Panc1 (cell line): Measurements from ENCODE around the gene UQCC2. TPM values are rescaled to one million over a fixed set of nuclear protein-coding genes. Genes with fewer than 3 reads are reported as not detected.

Experiments used
- ATAC-seq: fragments of 200-7000 bp; cut with Tn5 transposase; 2 replicates; pipeline ENCODE4 v1.9.1; 2020; ENCODE audit warnings: mild to moderate bottlenecking, moderate library complexity
- BruUV-seq: library from RNA; stranded (reverse); fragments of 400-500 nt; replicated peaks from 2 replicates; lab custom pipeline; 2021; lab: Mats Ljungman, UMichigan
- CTCF ChIA-PET: fragments of 300-600 bp; sonication (Branson Sonifier 250); formaldehyde crosslinking; loops from one replicate; lab custom pipeline; 2022; ENCODE audit warnings: antibody characterized with exemption; lab: Charles Lee
- POLR2A ChIA-PET: fragments of 300-600 bp; sonication (Branson Sonifier 250); formaldehyde crosslinking; loops from one replicate; lab custom pipeline; 2022; ENCODE audit warnings: antibody characterized with exemption; lab: Charles Lee
- DNase-seq: peaks from one replicate; pipeline ENCODE4 v3.0.0-alpha.2; 2010; ENCODE audit warnings: low read depth, low spot score
- H3K27ac ChIP-seq: 2 replicates; pipeline ENCODE4 v1.5.1; 2011; ENCODE audit warnings: mild to moderate bottlenecking, low read length, inconsistent platforms
- H3K27me3 ChIP-seq: fragments of 200-500 bp; sonication (Bioruptor generic); 2 replicates; pipeline ENCODE4 v1.6.0; 2014; ENCODE audit warnings: low read length, inconsistent platforms; ENCODE audit not compliant: control insufficient read depth, insufficient read depth
- H3K36me3 ChIP-seq: fragments of 200-500 bp; sonication (Bioruptor generic); 2 replicates; pipeline ENCODE4 v1.5.1; 2014; ENCODE audit warnings: inconsistent platforms, mild to moderate bottlenecking, low read length, moderate library complexity; ENCODE audit not compliant: control insufficient read depth, insufficient read depth
- H3K4me1 ChIP-seq: 2 replicates; pipeline ENCODE4 v1.5.1; 2011; ENCODE audit warnings: inconsistent platforms, mild to moderate bottlenecking, low read length, moderate library complexity; ENCODE audit not compliant: control insufficient read depth, insufficient read depth
- H3K4me3 ChIP-seq, 2 experiments: 2 replicates each; pipeline ENCODE4 v1.5.1; 2011 to 2012; ENCODE audit warnings: low read depth in 2 of 2, low read length in 2 of 2, mild to moderate bottlenecking in 2 of 2, inconsistent platforms in 1 of 2, moderate library complexity in 1 of 2
- H3K9me3 ChIP-seq: fragments of 200-500 bp; sonication (Bioruptor generic); 2 replicates; pipeline ENCODE4 v1.5.1; 2014; ENCODE audit warnings: low read depth, mild to moderate bottlenecking, inconsistent platforms, low read length, moderate library complexity; ENCODE audit not compliant: control insufficient read depth, insufficient read depth
- POLR2AphosphoS5 ChIP-seq: IDR thresholded peaks from 2 replicates; pipeline ENCODE4 v1.6.1; 2012; ENCODE audit warnings: mild to moderate bottlenecking, low read depth, low read length, moderate library complexity
- SIN3A ChIP-seq: IDR thresholded peaks from 2 replicates; pipeline ENCODE4 v1.6.1; 2012; ENCODE audit warnings: low read depth, mild to moderate bottlenecking, low read length, moderate library complexity, borderline replicate concordance; ENCODE audit not compliant: insufficient read depth
- TCF7L2 ChIP-seq: IDR thresholded peaks from 2 replicates; pipeline ENCODE4 v1.6.1; 2011; ENCODE audit warnings: mild to moderate bottlenecking, low read depth, low read length, inconsistent platforms
- in situ Hi-C: cut with HindIII; loops from 2 replicates; pipeline ENCODE4 v1.10.0; 2016; ENCODE audit warnings: low sequenced_read_pairs, low pct_unique_long_range_greater_than_20kb
- intact Hi-C: fragments of 100-400 bp; cut with micrococcal nuclease; formaldehyde crosslinking; loops from one replicate; pipeline ENCODE4 v1.10.0; 2022; ENCODE audit not compliant: unreplicated experiment
- total RNA-seq: library from RNA; stranded (reverse); gene quantifications from one replicate; pipeline ENCODE4 v1.2.1, GENCODE V29; 2021; ENCODE audit not compliant: unreplicated experiment
- TF ChIP-seq, protein P1 (sequence below), 2 experiments: IDR thresholded peaks; 2 replicates each; pipeline ENCODE4 v1.6.1; 2011 to 2012; ENCODE audit warnings: low read depth in 2 of 2, control low read depth in 1 of 2, low read length in 1 of 2, mild to moderate bottlenecking in 1 of 2, moderate library complexity in 1 of 2; ENCODE audit not compliant: insufficient read depth in 1 of 2
- TF ChIP-seq, protein P2 (sequence below): fragments of 450-650 bp; IDR thresholded peaks from 2 replicates; pipeline ENCODE4 v1.5.1; 2017; ENCODE audit warnings: mild to moderate bottlenecking

UQCC2 gene
- total RNA-seq, 1 experiment from 2014 or later = 135 TPM

DNA sequence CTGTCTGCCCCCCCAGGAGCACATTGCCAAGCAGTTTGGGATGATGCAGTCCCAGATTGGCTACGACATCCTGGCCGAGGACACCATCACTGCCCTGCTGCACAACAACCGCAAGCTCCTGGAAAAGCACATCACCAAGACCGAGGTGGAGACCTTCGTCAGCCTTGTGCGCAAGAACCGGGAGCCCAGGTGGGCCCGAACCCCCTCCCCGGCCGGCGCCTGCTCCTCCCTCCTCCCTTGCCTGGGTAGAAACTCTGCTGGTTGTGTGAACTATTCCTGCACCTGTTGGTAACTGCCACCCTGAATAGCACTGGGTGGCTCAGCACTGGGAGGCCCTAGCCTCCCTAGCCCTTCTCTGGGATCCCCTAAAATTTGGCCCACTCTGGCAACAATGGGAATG lies 43.7 kb downstream of the UQCC2 start:
- TF ChIP-seq SIN3A (no peak), TCF7L2 (no peak), POLR2AphosphoS5 (no peak)
- TF ChIP-seq, protein P1, sequence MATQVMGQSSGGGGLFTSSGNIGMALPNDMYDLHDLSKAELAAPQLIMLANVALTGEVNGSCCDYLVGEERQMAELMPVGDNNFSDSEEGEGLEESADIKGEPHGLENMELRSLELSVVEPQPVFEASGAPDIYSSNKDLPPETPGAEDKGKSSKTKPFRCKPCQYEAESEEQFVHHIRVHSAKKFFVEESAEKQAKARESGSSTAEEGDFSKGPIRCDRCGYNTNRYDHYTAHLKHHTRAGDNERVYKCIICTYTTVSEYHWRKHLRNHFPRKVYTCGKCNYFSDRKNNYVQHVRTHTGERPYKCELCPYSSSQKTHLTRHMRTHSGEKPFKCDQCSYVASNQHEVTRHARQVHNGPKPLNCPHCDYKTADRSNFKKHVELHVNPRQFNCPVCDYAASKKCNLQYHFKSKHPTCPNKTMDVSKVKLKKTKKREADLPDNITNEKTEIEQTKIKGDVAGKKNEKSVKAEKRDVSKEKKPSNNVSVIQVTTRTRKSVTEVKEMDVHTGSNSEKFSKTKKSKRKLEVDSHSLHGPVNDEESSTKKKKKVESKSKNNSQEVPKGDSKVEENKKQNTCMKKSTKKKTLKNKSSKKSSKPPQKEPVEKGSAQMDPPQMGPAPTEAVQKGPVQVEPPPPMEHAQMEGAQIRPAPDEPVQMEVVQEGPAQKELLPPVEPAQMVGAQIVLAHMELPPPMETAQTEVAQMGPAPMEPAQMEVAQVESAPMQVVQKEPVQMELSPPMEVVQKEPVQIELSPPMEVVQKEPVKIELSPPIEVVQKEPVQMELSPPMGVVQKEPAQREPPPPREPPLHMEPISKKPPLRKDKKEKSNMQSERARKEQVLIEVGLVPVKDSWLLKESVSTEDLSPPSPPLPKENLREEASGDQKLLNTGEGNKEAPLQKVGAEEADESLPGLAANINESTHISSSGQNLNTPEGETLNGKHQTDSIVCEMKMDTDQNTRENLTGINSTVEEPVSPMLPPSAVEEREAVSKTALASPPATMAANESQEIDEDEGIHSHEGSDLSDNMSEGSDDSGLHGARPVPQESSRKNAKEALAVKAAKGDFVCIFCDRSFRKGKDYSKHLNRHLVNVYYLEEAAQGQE (IDR thresholded peaks at IDR 0.05; ENCODE audit: insufficient read depth in 1 of 2, low read depth in 2 of 2, low read length in 1 of 2) = no peak
- TF ChIP-seq, protein P2, sequence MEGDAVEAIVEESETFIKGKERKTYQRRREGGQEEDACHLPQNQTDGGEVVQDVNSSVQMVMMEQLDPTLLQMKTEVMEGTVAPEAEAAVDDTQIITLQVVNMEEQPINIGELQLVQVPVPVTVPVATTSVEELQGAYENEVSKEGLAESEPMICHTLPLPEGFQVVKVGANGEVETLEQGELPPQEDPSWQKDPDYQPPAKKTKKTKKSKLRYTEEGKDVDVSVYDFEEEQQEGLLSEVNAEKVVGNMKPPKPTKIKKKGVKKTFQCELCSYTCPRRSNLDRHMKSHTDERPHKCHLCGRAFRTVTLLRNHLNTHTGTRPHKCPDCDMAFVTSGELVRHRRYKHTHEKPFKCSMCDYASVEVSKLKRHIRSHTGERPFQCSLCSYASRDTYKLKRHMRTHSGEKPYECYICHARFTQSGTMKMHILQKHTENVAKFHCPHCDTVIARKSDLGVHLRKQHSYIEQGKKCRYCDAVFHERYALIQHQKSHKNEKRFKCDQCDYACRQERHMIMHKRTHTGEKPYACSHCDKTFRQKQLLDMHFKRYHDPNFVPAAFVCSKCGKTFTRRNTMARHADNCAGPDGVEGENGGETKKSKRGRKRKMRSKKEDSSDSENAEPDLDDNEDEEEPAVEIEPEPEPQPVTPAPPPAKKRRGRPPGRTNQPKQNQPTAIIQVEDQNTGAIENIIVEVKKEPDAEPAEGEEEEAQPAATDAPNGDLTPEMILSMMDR = no peak
- no peak overlapping the region for H3K4me3 ChIP-seq
- H3K36me3 ChIP-seq = no peaks in the 10 kb centered on the region; the same call in none of the 2 replicates
- no peaks in the 10 kb centered on the region for H3K9me3 ChIP-seq
- H3K4me1 ChIP-seq = peaks cover 6% of the 10 kb centered on the region
- ChIA-PET POLR2A (interaction anchor here (0.7 kb wide), 1 partner anchor 375 kb away, joined by 3 read pairs; no protein-coding TSS in a partner anchor), CTCF (no interaction called here)
- no TSS peak for BruUV-seq
- H3K27me3 ChIP-seq = no peaks in the 10 kb centered on the region
- H3K27ac ChIP-seq = no peak overlapping the region
- intact Hi-C loops (no loop called here), in situ Hi-C loops (no loop called here)
- DNase-seq = no peak
- ATAC-seq = no peak

DNA sequence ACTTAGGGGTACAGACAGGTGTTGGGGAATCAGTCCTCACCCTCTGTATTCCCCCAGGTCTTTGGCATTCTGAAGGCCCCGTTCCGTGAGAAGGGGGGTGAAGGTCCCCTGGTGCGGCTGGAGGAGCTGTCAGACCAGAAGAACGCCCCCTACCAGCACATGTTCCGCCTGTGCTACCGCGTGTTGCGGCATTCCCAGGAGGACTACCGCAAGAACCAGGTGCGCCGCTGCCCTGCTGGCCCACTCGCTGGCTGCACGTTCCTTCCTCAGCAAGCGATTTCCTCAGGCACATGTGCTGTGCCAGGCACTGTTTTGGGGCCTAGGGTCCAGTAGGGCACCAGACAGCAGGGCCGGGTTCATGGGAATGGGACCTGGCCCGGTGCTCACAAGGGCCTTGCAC lies 44.4 kb downstream of the UQCC2 start:
- no peak overlapping the region for H3K27ac ChIP-seq
- TF ChIP-seq TCF7L2 (no peak), POLR2AphosphoS5 (no peak), SIN3A (no peak)
- TF ChIP-seq, protein P1 (IDR thresholded peaks at IDR 0.05; ENCODE audit: insufficient read depth in 1 of 2, low read depth in 2 of 2, low read length in 1 of 2) = no peak
- TF ChIP-seq, protein P2 = no peak
- no peaks in the 10 kb centered on the region for H3K4me1 ChIP-seq
- ChIA-PET CTCF (no interaction called here), POLR2A (interaction anchor here (0.7 kb wide), 1 partner anchor 375 kb away, joined by 3 read pairs; no protein-coding TSS in a partner anchor)
- H3K9me3 ChIP-seq = no peaks in the 10 kb centered on the region
- in situ Hi-C loops = no loop called here
- BruUV-seq = no TSS peak
- no peaks in the 10 kb centered on the region for H3K27me3 ChIP-seq
- H3K36me3 ChIP-seq = no peaks in the 10 kb centered on the region; the same call in 1 of the 2 replicates
- ATAC-seq (no peak), DNase-seq (no peak)
- intact Hi-C loops = no loop called here
- no peak overlapping the region for H3K4me3 ChIP-seq
